HG03520 (cell line): ENCODE results near the gene SAMHD1.
"Not testable (repeated sequence)": the region's sequence is repeated elsewhere in the genome, so short reads cannot be mapped to it uniquely, and the experiment has no call there.

ENCODE experiments used
- ATAC-seq: cut with Tn5 transposase; IDR thresholded peaks from one replicate; pipeline ENCODE4 v1.9.1; 2021; ENCODE audit warnings: mild to moderate bottlenecking, moderate library complexity; ENCODE audit not compliant: unreplicated experiment

The SAMHD1 gene

GRCh38 chr20:36856691-36857635 lies 94.5 kb downstream of the SAMHD1 start:
- ATAC-seq = no peak

- no peak for ATAC-seq
These were observed 95.3 kb downstream of the SAMHD1 start for GRCh38 chr20:36856195-36856594.

DNA sequence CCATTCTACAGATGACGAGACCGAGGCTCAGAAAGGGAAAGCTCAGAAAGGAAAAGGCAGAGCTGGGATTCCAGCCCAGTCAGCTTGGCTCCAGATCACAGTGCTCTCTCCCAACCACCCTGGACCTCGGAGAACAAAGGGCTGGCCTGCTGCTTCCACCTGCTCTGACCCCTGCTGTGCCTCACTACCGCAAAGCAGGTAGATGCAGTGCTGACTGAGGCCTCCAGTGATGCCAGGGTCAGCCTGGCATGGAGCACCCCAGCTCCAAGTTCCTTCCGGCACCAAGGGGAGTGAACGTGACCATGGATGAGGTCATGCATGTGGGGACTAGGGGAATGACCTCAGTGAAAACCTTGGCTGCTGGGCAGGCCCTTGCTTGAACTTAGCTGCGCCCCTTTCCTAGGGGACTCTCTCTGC lies 96.3 kb downstream of the SAMHD1 start:
- no peak for ATAC-seq

DNA sequence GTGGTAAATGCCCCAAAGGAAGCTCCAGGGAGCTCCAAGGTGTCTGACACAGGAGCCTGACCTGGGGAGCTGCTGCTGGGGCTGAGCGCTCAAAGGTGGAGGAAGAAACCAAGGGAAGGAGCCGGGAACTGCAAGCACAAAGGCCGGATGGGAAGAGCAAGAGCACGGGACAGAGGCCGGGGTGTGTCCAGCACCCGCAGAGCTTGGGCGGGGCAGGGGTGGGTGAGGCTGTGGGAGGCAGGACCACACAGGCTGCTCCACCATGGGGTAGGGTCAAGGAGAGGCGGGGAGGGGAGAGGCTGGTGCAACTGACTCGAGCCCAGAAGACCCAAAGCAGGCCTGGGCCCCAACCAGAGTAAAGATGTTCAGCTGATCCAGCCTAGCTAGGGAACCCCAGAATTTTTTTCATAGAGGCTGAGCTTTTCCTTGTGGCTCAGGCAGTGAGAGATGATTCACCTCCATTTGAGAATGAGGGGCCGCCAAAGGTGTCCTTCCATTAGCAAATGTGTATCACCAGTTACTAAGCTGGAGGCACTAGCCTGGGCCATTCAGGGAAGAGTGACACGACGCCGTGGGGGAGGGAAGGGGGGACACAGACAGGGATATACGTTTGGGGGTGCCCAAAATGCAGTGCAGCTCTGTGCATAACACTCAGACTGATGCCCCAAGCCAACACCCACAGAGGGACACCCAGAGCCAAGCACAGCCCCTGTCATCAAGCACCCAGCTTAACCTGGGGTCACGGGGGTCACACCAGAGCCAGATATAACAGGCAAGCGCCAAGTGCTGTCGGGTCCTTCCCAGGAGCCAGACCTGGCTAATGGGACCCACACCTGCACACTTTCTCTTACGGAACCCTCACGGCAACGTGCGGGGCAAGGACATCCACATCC lies 96.9 kb downstream of the SAMHD1 start:
- no peak for ATAC-seq

- no peak for ATAC-seq
These were observed 99.3 kb downstream of the SAMHD1 start for GRCh38 chr20:36852187-36852586.

- no peak for ATAC-seq
These were observed 100.0 kb downstream of the SAMHD1 start for GRCh38 chr20:36851490-36851889.

DNA sequence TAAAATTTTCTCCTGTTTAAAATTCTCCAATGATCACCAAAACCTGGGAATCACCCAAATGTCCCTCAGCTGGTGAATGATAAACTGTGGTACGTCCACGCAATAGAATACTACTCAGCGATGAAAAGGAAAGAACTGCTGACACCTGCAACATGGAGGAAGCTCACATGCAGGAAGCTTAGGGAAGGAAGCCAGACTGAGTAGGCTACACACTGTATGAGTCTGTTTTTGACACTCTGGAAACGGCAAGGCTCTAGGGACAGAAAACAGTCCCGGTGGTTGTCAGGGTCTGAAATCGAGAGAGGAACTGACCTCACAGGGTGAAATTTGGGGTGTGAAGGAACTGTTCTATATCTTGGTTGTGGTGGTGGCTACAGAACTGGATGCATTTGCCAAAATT lies 100.7 kb downstream of the SAMHD1 start:
- ATAC-seq = no peak

DNA sequence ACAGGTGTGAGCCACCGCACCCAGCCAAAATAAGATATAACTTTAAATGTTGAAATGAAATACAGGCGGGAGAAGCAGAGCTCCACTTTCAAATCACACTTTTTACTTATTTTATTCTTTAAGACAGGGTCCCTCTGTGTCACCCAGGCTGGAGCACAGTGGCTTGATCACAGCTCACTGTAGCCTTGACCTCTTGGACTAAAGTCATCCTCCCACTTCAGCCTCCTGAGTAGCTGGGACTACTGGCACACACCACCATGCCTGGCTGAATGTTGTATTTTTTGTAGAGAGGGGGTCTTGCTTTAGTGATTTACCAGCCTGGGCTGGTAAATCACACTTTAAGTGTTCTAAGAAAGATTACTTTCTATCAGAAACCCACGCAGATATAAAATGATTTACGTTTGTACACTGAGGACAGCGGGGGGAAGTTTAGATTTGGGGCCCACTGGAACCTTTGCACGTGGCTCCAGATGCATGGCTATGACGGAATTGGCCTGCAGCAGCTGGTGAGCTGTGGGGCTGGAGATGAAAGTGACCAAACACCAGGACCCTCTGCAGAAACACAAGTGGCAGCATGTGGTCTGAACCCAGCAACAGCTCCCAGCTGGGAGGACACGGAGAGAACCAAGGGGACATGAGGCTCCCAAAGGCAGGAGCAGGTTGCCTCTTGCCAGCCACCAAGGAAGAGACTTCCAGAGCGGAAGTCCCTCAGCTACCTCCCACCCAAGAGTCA lies 102.0 kb downstream of the SAMHD1 start:
- ATAC-seq = no peak

GRCh38 chr20:36848677-36849076 lies 102.8 kb downstream of the SAMHD1 start:
- ATAC-seq = no peak

- ATAC-seq = no peak
These were observed 103.3 kb downstream of the SAMHD1 start for GRCh38 chr20:36848078-36848660.

- no peak for ATAC-seq
These were observed 103.8 kb downstream of the SAMHD1 start for GRCh38 chr20:36847710-36848040.

GRCh38 chr20:36847009-36847709 lies 104.3 kb downstream of the SAMHD1 start:
- no peak for ATAC-seq

DNA sequence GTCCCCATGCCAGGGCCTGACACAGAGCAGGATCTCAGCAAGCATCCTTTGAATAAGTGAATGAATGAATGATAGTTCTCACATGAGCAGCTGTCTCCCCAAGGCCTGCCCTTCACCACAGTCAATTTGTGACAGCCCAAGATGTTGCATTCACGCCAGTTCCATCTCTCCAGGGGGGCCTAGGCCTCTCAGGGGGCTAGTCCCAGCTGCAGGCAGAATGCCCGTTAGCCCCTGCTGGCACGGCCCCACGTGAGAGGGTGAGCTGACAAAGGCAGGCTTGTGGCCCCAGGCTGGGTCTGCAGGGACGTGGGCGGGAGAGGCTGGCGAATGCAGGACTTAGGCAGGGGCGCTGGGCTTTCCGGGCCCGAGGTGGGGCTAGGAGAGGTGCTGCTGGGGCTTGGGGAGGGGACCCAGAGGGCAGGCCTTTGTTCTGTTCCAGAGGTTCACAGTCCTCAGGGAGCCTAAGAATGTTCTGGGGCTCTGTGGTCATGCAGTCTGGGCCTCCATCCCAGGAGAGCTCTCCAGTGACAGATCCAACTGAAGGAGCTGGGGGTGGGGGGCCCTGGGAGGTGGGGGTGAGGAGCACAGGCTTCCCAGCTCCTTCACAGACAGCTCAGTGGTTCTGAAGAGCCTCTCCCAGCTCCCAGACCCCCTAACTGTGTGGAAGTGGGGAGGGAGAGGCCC lies 106.1 kb downstream of the SAMHD1 start:
- no peak for ATAC-seq

DNA sequence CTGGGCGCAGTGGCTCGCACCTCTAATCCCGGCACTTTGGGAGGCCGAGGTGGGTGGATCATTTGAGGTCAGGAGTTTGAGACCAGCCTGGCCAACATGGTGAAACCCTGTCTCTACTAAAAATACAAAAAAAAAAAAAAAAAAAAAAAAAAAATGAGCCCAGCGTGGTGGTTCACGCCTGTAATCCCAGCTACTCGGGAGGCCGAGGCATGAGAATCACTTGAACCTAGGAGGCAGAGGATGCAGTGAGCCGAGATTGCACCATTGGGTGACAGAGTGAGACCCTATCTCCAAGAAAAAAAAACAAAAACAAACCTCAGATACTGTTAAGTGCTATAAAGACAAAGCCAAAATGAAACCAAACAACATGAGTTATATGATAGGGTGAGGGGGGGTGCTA lies 110.5 kb downstream of the SAMHD1 start:
- ATAC-seq = not testable (repeated sequence)
